Stomach smooth muscle (tissue), 2 donors: ENCODE measurements around the gene CD4.

Source experiments
- H3K27ac ChIP-seq: one replicate; pipeline ENCODE4 v1.7.0; 2013; ENCODE audit warnings: mild to moderate bottlenecking, low read length, inconsistent platforms
- H3K27me3 ChIP-seq, 2 donors: one replicate each; pipeline ENCODE4 v1.7.0; 2013; ENCODE audit warnings: low read length in 2 of 2; ENCODE audit not compliant: insufficient read depth in 2 of 2, control insufficient read depth in 1 of 2
- H3K36me3 ChIP-seq, 2 donors: one replicate each; pipeline ENCODE4 v1.7.0; 2013; ENCODE audit warnings: low read length in 2 of 2; ENCODE audit not compliant: control insufficient read depth in 2 of 2, insufficient read depth in 2 of 2
- H3K4me1 ChIP-seq: one replicate; pipeline ENCODE4 v1.7.0; 2013; ENCODE audit warnings: low read length; ENCODE audit not compliant: control insufficient read depth, insufficient read depth
- H3K4me3 ChIP-seq, 2 donors: one replicate each; pipeline ENCODE4 v1.7.0; 2013; ENCODE audit warnings: low read length in 2 of 2
- H3K9ac ChIP-seq, 2 donors: one replicate each; pipeline ENCODE4 v1.7.0; 2013; ENCODE audit warnings: low read length in 2 of 2, mild to moderate bottlenecking in 1 of 2
- H3K9me3 ChIP-seq, 2 donors: one replicate each; pipeline ENCODE4 v1.7.0; 2013; ENCODE audit warnings: low read length in 2 of 2; ENCODE audit not compliant: control insufficient read depth in 2 of 2
- donor health status: healthy.
- donor health status: Pancreatic carcinoma.

CD4 gene

GRCh38 chr12:6839482-6840201 lies 50.3 kb downstream of the CD4 start:
- no peak overlapping the region for H3K4me3 ChIP-seq
- no peak overlapping the region for H3K9ac ChIP-seq
- H3K27ac ChIP-seq, result no peak overlapping the region
- H3K27me3 ChIP-seq, result no peaks in the 10 kb centered on the region
- no peaks in the 10 kb centered on the region for H3K9me3 ChIP-seq
- H3K36me3 ChIP-seq, result peaks cover 10 to 43% of the 10 kb centered on the region in 2 donors
- no peaks in the 10 kb centered on the region for H3K4me1 ChIP-seq

DNA sequence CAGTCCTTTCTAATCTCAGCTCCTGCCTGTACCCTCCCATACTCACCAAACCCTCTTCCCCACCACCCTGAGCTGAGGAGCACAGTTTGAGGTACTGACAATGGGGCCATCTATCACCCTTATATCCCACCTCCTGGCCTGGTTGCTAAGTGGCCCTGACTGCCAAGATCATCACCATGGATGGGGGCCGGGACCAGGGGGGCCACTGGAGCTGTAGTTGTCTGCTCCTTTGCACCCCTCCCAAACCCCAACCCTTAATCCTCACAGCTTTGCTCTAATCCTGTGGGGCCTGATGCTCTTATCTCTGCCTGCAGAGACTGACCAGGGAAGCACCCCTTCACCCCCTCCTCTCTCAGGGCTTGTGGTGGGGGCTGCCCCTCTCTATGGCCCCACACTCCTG lies 51.0 kb downstream of the CD4 start:
- H3K4me1 ChIP-seq, result no peaks in the 10 kb centered on the region
- H3K9ac ChIP-seq, result no peak overlapping the region
- H3K27me3 ChIP-seq, result no peaks in the 10 kb centered on the region
- no peak overlapping the region for H3K27ac ChIP-seq
- H3K36me3 ChIP-seq, result peaks cover 15 to 47% of the 10 kb centered on the region in 2 donors
- H3K4me3 ChIP-seq, result no peak overlapping the region
- no peaks in the 10 kb centered on the region for H3K9me3 ChIP-seq

DNA sequence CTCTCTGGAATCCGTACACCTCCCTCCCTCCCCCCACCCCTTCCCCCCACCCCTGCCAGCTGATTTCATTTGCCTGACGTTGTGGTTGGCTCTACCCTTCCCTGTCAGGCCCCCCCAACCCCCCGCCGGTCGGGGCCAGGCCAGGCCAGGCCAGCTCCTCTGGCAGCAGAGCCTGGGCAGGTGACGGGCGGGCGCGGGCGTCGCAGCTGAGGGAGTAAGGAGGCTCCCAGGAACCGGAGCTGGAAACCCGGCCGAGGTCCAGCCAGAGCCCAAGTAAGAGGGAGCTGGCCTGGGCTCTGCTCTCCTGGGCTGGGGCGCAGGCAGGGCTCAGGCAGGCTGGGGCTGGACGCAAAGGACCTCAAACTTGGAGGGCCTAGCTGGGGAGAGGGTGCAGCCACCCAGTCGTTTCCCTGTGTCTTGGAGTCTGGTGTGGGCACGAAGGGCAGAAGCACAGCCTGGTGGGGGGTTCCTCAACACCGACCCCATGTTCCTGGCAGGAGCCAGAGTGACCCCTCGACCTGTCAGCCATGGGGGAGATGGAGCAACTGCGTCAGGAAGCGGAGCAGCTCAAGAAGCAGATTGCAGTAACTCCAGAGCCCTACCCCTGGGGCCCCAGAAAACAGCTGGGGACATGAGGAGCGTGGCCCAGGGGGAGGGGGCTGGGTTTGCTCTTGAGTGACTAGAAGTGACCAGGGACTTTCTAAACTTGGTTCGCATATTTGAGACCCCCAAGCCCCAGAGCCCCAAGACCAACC lies 51.6 kb downstream of the CD4 start, which contains the start of gene GNB3:
Gene GNB3, plus strand, starts transcription at position 165 of the 755 bp plus-strand sequence. Its CDS starts 363 bp downstream, at position 528.
- Histone ChIP-seq H3K36me3 (peaks cover 18 to 51% of the 10 kb centered on the region in 2 donors), H3K9me3 (no peaks in the 10 kb centered on the region), H3K4me3 (no peak within 1 kb of the TSS), H3K4me1 (no peaks in the 10 kb centered on the region), H3K27ac (no peak within 1 kb of the TSS), H3K9ac (no peak within 1 kb of the TSS), H3K27me3 (no peaks in the 10 kb centered on the region)

GRCh38 chr12:6842075-6842474 lies 52.7 kb downstream of the CD4 start:
- Histone ChIP-seq H3K27ac (no peak overlapping the region), H3K4me3 (no peak overlapping the region), H3K27me3 (no peaks in the 10 kb centered on the region), H3K4me1 (no peaks in the 10 kb centered on the region), H3K9me3 (no peaks in the 10 kb centered on the region), H3K9ac (no peak overlapping the region), H3K36me3 (peaks cover 28 to 54% of the 10 kb centered on the region in 2 donors)

DNA sequence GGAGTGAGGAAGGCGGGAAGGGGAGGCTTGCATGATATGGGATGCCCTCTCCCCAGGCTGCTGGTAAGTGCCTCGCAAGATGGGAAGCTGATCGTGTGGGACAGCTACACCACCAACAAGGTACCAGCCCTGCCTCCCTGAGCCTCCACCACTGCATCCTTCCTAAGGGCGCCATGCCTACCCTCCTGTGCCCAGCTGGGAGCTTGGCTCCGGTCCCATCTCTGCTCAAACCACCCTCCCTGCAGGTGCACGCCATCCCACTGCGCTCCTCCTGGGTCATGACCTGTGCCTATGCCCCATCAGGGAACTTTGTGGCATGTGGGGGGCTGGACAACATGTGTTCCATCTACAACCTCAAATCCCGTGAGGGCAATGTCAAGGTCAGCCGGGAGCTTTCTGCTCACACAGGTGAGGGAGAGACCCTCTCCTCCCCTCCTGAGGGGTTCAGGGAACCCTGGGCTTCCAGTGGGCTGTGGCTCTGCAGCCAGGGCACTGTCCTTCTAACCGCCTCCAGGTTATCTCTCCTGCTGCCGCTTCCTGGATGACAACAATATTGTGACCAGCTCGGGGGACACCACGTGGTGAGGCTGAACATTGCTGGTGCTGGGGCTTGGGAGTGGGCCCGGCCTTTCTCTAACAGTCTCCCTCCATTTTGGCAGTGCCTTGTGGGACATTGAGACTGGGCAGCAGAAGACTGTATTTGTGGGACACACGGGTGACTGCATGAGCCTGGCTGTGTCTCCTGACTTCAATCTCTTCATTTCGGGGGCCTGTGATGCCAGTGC lies 54.0 kb downstream of the CD4 start:
- no peak overlapping the region for H3K27ac ChIP-seq
- no peak overlapping the region for H3K4me3 ChIP-seq
- no peaks in the 10 kb centered on the region for H3K27me3 ChIP-seq
- no peaks in the 10 kb centered on the region for H3K4me1 ChIP-seq
- H3K9ac ChIP-seq, result no peak overlapping the region
- H3K9me3 ChIP-seq, result no peaks in the 10 kb centered on the region
- peaks cover 23 to 50% of the 10 kb centered on the region in 2 donors for H3K36me3 ChIP-seq

DNA sequence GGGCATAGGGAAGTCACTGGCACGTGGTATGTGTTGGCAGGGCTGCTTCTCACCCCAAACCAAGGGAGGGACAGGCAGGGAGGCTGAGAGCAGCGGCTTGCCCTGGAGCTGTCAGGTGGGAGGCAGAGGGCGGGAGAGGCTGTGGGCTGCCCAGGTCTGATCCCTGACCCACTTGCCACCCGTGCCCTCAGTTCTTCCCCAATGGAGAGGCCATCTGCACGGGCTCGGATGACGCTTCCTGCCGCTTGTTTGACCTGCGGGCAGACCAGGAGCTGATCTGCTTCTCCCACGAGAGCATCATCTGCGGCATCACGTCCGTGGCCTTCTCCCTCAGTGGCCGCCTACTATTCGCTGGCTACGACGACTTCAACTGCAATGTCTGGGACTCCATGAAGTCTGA lies 56.1 kb downstream of the CD4 start:
- Histone ChIP-seq H3K9me3 (no peaks in the 10 kb centered on the region), H3K9ac (no peak overlapping the region), H3K27ac (no peak overlapping the region), H3K4me1 (no peaks in the 10 kb centered on the region), H3K36me3 (peaks cover 23 to 43% of the 10 kb centered on the region in 2 donors), H3K27me3 (no peaks in the 10 kb centered on the region), H3K4me3 (no peak overlapping the region)

- Histone ChIP-seq H3K27ac (no peak overlapping the region), H3K4me3 (no peak overlapping the region), H3K4me1 (peaks cover 7% of the 10 kb centered on the region), H3K36me3 (peaks cover 23 to 43% of the 10 kb centered on the region in 2 donors), H3K27me3 (no peaks in the 10 kb centered on the region), H3K9ac (no peak overlapping the region), H3K9me3 (no peaks in the 10 kb centered on the region)
These were observed 57.1 kb downstream of the CD4 start for GRCh38 chr12:6846316-6846869.

GRCh38 chr12:6847676-6848075 lies 58.3 kb downstream of the CD4 start:
- H3K9ac ChIP-seq, result no peak overlapping the region
- H3K27me3 ChIP-seq, result no peaks in the 10 kb centered on the region
- peaks cover 23 to 42% of the 10 kb centered on the region in 2 donors for H3K36me3 ChIP-seq
- H3K4me1 ChIP-seq, result peaks cover 8% of the 10 kb centered on the region
- H3K9me3 ChIP-seq, result no peaks in the 10 kb centered on the region
- no peak overlapping the region for H3K27ac ChIP-seq
- no peak overlapping the region for H3K4me3 ChIP-seq

DNA sequence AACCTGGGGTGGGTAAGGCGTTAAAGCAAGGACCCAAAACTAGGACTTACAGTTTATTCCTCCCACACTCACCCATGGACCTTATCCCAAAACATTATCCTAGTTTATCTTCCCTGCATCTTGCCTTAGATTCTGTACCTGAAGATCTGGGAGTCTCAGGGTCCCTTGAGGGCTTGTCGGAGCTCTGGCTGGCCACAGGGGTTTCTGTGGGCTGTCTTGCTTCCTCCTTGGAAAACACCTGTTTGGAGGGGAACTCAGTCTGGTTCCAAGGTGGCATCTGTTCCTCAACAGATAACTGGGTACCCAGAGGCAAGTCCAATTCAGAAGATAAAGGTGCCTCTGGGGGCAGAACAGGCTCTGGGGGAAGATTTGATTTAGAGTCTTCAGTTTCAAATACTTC lies 60.1 kb downstream of the CD4 start:
- Histone ChIP-seq H3K27me3 (no peaks in the 10 kb centered on the region), H3K9ac (no peak overlapping the region), H3K27ac (no peak overlapping the region), H3K4me1 (peaks cover 21% of the 10 kb centered on the region), H3K36me3 (peaks cover 20 to 31% of the 10 kb centered on the region in 2 donors), H3K4me3 (no peak overlapping the region), H3K9me3 (no peaks in the 10 kb centered on the region)

DNA sequence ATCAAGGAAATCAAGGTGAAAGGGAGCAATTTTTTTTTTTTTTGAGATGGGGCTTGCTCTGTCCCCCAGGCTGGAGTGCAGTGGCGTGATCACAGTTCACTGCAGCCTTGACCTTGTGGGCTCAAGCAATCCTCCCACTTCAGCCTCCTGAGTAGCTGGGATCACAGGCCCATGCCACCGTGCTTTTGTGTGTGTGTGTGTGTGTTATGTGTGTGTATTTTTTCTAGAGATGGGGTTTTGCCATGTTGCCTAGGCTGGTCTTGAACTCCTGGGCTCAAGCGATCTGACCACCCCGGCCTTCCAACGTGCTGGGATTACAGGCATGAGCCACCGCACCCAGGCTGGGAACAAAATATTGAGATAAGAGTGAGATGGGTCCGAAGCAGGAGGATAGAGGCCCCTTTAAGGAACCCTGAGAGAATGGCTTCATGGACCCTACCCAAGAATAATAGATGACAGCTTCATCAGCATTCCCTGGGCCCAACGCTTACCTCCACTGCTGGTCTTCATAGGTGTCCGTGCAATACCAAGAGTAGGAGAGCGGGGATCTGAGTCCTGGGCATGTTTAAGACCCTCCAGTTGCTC lies 60.7 kb downstream of the CD4 start:
- no peak overlapping the region for H3K9ac ChIP-seq

More for the DNA sequence above, 60.7 kb downstream of the CD4 start:
- Histone ChIP-seq H3K36me3 (peaks cover 16 to 27% of the 10 kb centered on the region in 2 donors), H3K9me3 (no peaks in the 10 kb centered on the region), H3K4me1 (peaks cover 25% of the 10 kb centered on the region), H3K27ac (no peak overlapping the region), H3K27me3 (no peaks in the 10 kb centered on the region), H3K4me3 (no peak overlapping the region)
